Activated CD4-positive, CD25-positive, alpha-beta regulatory T cell treated with anti-CD3 and anti-CD28 coated beads, Interleukin-2, amount 50 U/mL, for 16 hours (primary cell): Measurements from ENCODE around the gene COTL1.

Experiments
- DNase-seq: peaks from one replicate; pipeline ENCODE4 v3.0.0-alpha.2; 2020; ENCODE audit warnings: low read depth, low spot score

Gene COTL1, protein sequence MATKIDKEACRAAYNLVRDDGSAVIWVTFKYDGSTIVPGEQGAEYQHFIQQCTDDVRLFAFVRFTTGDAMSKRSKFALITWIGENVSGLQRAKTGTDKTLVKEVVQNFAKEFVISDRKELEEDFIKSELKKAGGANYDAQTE

DNA sequence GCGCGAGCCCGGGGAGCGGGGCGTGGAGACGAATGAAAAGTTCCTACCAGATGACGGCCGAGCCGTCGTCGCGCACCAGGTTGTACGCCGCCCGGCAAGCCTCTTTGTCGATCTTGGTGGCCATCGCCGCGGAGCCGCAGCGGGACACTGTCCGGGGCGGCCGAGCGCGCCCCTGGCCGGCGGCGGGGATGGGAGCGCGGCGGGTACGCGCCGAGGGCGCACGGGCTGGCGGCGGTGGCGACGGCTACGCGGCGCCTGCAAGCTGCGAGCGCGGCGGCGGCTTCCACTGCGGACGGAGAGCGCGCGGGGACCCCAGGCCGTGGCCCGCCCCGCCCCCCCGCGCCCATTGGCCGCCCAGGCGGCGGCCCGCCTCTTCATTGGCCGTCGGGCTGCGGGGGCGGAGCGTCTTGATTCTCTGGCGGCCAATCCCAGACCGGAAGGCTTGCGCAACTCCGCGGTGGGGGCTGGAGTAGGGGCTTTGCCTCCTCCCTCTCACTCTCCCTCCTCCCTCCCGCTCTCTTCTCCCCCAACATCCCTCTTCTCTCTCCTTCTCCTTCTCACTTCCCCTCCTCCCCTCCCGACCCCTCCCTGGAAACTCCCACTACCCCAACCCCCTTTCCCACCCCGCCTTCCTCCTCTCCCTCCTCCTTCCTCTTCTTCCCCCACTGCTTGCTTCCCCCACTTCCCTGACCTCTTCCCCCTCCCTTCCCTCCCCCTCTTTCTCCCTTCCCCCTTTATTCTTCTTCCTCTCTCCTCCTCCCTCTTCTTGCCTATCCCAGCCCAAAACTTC is at the start of gene COTL1:
Gene COTL1 (minus strand): TSS at position 288 of the 790 bp plus-strand sequence. CDS start 164 bp downstream, at position 124.
- peak; percentile 89 for DNase-seq

DNA sequence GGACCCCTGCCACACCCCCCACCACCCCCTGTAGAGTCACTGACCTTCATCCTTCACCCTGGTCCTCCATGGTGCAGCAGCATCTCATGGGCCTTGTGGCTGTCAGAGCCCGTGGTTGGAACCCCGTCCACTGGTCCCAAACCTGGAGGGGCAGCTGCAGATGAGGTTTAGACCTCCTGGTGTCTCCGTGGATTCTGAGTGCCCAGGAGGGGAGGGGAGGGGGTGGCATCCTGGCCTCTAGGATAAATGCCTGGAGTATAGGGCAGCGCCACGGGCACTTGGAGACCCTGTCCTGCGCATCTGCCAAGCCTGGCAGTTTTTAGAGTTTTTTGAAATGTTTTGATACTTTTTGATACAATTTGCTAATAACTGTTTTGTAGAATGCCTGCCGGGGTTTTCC is 48.0 kb upstream of the COTL1 start:
- DNase-seq = no peak

DNA sequence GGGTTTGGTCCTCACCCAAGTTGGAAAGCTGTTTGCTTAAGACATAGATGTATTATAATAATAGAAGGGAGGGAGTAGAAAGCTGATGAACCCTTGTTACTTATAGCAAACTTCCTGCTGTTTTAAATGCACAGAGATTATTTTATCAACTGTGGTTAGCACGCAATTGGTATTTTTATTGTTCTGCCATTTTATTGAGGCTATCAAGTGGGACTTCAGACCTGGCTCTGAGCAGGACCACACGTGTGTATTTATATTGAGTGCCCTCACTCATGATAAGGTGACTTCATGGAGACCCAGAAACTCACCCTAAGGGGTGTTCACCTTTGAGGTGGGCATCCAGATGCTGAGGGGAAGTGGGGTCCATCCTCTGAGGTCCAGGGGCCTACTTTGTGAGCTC is 47.5 kb upstream of the COTL1 start:
- DNase-seq = no peak

DNA sequence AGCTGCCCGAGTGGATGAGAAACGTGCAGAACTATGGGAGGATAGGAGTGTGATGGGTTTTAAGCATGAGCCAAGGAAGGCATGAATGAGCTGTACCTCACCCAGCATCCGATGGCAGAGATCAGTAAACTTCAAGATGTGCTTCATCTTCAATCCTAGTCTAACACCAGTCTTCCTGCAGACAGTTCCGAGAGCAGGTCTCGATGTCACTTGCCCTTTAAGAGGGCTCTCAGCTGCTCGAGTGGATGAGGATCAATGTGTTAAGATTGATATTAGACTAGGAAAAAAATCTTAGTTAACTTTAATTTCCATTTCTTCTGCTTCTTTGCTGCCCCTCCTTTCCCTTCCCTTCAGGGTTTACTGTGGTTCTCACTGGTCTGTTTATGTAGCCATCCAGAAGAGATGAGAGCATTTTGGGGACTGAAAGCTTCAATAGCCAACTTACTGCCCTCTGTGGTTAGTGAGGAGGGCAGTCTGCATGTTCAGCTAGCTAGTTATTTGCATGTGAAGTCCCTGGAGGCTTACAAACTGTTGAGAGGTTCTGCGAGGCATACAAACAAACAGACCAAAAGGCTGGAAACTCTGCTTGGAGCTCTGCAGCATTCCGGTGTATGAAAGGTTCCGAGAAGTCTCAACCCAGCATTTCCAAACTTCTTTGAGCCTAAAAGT is 45.7 kb upstream of the COTL1 start:
- no peak for DNase-seq

DNA sequence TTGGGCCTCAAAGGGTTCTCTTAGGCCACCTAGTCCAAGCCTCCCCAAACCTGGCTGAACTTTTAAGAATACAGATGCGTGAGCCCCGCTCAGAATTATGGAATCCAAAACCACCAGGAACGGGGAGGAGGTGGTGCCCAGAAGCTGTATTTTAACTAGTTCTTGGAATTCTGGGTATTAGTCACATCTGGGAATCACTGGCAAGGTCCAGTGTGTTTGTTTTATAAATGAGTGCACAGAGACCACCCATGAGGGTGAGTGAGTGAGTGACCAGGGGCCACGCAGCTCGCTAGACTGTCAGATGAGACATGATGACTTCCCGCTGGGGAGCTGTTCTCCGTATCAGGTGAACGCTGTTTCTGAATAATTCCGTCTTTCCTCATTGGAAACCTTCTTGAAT is 44.6 kb upstream of the COTL1 start:
- no peak for DNase-seq

DNA sequence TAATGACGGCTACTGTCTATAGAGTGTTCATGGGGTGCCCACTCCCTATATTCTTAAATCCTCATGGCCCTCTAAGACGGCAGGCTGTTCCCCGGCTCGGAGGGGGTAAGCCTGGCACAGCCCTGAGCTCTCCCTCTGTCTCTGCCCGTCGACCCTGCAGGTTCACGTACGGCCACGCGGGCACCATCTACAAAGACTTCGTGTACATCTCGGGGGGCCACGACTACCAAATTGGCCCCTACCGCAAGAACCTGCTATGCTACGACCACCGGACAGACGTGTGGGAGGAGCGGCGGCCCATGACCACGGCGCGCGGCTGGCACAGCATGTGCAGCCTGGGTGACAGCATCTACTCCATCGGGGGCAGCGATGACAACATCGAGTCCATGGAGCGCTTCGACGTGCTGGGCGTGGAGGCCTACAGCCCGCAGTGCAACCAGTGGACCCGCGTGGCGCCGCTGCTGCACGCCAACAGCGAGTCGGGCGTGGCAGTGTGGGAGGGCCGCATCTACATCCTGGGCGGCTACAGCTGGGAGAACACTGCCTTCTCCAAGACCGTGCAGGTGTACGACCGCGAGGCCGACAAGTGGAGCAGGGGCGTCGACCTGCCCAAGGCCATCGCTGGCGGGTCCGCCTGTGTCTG is 43.7 kb upstream of the COTL1 start:
- no peak for DNase-seq

DNA sequence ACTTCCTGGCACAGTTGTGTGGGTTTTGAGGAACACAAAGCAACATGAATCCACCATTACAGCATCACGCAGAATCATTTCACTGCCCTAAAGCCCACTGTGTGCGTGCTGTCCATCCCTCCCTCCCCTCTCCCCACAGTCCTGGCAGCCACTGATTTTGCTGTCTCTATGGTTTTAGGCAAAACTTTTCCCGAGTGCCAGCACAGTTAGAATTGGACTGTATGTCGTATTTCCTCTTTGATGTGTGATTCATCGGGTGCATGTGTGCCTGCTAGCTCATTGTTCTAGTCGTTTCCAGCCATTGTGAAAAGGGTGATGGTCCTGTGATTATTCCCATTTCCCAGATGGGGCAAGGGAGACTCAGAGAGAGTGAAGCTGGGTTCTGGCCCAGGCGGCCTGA is 43.1 kb upstream of the COTL1 start:
- DNase-seq = no peak

DNA sequence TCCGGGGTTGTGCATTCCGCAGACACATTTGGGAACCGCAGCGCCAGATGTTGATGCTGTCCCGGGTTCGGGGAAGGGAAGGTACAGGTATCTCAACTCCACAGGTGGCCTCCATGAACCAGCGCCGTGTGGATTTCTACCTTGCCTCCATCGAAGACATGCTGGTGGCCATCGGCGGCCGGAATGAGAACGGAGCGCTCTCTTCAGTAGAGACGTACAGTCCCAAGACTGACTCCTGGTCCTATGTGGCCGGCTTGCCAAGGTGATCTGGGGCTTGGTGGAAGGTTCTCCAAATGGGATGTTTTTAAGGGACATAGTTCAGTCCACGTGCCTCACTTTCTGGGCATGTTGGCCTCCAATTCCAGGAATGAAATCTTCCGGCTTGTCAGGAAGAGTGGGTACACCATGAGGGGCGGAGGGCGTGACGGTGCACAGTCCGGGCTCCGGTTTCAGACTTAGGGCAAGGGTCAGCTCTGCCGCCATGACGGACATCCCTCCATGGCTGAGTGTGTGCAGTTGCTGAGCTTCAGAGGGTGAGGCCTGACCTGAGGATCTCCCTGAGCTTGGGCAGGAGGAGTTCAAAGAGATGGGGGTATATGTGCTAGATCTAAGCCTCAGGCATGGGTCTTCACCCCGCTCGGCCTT is 41.9 kb upstream of the COTL1 start:
- no peak for DNase-seq

DNA sequence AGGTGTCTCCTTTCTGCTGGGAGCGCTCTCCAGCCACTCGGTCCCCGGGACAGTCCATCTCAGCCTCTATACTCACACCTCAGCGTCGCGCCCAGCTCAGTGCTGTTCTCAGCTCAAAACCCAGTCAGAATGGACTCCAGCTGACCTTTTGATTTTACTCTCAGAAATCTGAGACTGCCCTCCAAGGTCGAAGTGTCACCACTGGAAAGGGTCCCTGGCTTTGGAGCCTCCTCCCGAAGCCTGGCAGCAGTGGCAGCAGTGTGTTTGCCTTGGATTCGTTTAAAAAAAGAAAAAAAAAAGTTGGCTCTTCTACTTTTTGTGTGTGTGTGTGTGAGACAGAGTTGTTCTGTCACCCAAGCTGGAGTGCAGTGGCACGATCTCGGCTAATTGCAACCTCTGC is 40.8 kb upstream of the COTL1 start:
- no peak for DNase-seq

DNA sequence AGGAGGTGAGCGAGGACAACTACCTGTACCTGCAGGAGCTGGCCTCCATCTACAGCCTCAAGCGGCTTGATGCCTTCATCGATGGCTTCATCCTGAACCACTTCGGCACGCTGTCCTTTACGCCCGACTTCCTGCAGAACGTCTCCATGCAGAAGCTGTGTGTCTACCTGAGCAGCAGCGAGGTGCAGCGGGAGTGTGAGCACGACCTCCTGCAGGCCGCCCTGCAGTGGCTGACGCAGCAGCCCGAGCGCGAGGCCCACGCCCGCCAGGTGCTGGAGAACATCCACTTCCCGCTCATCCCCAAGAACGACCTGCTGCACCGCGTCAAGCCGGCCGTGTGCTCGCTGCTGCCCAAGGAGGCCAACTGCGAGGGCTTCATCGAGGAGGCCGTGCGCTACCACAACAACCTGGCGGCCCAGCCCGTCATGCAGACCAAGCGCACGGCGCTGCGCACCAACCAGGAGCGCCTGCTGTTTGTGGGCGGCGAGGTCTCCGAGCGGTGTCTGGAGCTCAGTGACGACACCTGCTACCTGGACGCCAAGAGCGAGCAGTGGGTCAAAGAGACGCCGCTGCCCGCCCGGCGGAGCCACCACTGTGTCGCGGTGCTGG is 39.5 kb upstream of the COTL1 start:
- no peak for DNase-seq

DNA sequence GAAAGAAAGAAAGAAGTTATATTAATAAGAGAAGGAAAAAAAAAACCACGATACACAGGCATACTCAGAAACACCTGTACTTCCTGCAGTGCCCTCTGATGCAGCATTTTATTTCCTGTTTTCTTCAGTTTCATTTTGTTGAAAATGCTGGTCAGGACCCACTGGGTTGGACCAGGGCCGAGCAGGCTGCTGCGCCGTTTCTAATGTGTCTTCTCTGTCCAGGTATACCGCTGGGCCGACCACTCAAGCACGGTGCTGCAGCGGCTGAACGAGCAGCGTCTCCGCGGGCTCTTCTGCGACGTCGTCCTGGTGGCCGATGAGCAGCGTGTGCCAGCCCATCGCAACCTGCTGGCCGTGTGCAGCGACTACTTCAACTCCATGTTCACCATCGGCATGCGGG is 38.8 kb upstream of the COTL1 start:
- no peak for DNase-seq

DNA sequence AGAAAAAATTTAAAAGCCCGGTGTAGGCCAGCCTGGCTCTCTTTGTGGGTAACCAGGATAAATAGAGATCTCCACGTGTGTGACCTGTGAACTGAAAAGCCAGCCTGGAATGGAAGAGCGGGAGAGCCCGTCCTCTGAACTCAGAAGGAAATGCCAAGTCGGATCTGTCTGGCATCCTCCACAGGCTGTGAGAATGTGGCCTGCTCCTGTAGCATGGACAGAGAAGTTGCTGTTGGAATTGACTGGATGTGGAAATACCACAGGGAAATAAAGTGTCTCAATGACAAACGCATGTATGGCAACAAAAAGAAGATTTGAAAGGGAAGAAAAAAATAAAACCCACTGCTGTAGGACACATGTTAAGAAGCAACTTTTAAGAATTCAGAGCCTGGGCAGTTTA is 37.1 kb upstream of the COTL1 start:
- DNase-seq = no peak

DNA sequence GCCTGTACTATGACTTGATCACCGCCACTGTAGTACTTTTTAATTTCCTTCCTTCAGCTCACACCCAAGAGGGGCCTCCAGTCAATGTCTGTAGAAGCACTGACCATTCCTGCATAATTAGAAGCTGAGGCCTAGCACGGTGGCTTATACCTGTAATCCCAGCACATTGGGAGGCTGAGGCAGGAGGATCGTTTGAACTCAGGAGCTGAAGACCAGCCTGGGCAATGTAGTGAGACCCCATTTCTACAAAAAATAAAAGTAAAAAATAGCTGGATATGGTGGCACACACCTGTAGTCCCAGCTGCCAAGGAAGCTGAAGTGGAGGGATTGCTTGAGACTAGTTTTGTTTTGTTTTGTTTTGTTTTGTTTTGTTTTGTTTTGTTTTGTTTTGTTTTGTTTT is 36.4 kb upstream of the COTL1 start:
- no peak for DNase-seq

DNA sequence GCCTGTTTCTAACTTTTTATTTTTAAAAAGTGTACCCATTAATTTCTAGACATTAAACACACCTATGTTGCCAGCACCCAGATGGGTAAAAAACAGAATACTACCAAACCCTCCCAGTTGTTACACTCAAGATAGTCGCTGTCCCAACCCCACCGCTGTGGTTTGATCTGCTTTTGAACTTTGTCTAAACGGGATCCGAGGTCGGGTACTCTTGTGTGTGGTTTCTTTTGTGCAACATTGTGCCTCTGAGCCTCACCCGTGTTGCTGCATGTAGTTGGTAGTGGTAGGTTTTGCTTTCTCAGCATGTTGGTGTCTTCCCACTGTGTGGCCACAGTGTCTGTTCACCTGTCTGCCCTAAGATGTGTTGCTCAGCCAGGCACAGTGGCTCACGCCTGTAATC is 34.7 kb upstream of the COTL1 start:
- DNase-seq = no peak

DNA sequence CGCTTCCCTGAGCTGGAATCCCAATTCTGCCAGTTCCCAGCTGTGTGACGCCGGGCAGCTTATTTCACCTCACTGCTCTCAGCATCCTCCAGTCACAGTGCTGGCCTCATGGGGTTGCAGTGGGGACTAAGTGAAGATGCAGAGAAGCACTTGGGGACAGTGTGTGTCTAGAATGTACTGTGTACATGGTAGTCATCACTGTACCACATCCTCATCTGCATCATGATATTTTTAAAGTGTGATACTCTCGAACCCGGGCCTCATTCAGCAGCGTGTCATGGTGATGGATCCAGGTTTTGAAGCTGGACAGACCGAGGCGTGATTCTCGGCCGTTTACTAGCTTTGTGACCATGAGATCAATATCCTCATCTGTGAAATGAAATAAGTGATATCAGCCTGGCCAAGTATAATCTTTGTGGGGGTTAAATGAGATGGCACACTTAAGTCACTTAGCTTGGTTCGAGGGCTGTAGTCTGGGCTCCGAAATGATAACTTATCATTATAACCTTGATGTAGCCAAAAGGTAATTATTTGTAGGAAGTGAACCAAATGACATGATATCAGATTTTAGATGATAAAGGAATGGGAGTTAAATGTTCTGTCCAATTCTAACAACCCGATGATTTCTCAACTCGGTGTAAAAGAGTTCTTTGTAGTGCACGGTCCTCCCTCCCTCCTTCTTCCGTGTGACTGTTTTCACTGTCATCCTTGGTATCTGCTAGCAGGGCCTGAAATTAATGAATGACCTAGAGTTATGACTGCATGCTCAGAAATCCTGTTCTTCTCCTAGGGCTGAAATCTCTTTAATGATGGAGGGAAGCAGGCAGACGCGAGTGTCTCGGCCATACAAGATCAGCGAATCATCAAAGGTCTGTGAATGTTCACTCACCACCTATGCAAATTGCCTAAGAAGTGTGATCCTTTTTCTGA is 32.4 kb upstream of the COTL1 start:
- no peak for DNase-seq

DNA sequence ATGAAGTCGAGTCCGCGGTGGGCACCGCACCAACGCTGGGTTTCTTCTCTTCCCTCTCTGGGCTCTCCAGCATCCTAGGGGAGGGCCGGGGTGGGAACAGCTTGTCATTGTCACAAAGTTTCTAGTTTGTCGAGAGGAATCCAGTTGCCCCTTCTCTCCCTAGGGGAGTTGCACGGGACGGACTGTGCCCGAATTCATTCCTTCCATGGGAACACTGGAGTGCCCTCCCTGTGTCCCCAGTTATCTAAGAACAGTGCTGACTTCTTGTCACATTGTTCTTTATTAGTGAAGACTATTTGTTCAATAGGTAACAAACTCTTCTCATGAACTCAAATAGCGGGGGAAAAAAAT is 31.6 kb upstream of the COTL1 start:
- no peak for DNase-seq

DNA sequence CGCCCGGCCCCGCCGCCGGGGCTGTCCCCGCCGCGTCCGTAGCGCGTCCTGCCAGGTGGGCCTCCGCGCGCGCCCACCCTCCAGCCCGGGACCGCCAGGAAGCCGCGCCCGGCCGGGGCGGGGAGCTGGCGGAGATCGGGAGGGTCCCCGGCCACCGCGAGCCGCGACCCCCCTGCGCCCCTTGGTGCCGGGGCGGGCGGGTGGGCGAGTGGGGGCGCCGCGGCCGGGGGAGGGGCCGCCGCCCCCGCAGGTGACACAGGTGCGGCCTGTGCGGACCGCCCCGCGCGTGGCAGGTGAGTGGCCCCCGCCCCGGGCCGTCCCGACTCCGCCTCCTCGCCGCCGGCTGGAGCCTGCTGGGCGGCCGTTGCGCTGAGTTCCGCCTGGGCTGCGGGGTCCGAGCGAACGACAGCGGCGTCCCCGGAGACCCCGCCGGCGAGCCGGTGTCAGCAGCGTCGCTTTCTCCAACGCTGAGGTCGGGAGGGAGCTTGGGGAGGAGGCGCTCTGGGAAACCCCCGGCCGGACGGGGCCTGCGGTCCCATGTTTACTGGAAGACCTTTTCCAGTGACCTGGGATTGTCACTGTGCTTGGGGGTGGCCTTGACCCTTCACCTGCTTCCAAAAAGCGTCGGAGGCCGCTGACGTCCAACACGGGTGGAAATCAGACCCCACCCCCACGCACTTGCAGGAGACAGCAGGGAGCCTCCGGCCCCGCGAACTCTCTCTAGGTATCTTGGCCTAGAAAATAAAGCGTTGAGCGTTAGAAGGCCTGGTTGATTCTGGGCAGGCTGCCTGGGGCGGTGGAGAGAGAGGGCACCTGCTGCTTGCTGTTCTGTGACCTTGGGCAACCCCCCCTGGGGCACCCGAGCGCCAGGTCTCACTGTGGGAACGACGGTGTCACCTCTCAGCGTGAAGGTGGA is 31.0 kb upstream of the COTL1 start:
- DNase-seq = peak; percentile 4

DNA sequence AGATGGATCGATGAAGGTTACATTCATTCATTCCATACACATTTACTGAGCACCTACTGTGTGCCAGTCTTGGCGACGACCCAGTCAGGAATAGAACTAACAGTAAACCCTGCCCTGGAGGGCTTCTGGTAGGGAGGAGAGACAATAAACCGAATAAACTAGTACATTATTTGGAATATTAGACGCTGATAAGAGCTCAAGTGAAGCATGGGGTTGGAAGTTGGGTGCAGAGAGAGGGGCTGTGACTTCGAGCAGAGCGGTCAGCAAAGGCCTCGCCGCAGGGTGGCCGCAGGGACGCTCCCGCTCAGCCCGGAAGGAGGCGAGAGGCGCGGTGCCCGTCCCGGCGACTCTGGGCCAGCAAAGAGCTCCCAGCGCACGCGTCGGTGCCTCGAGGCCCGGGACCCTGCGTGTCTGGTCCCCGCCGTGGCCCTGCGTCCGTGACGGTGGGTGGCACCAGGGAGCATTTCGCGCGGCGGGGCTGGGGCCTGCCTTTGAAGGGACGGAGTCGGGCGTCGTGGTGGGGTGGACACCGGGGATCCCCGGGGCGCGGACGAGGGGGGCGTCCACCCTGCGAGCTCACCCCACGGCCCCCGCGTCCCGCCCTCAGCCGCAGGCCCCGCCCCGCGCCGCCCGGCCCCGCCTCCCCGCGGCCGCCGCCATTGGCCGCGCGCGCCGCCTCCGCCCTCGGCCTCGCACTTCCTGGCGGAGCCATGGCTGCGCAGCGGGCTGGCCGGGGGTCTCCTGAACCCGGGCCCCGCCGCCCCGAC is 30.1 kb upstream of the COTL1 start, which contains the start of gene KLHL36:
Gene KLHL36 (plus strand): TSS at position 684 of the 767 bp plus-strand sequence. CDS start 2,357 bp downstream, outside the sequence.
- DNase-seq = peak; percentile 54

DNA sequence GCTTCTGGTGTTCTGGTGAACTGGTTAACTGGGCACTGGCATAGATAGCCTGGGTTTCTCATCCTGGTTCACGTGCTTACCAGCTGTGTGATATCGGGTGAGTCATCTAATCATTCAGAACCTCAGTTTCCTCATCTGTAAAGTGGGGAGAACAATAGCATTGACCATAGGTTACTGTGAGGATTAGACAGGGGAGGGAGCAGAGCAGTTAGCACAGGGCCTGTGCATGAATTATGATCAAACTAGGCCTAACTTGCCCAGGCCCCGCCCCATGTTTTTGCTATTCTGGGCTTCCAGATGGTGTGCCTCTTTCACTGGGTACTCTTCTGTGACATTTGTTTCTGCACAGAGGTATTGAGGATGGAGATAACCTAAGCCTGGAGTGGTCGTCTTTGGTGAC is 25.8 kb upstream of the COTL1 start:
- DNase-seq = no peak
